ENCODE results near the gene ZNF746. TPM values are rescaled to one million over a fixed set of nuclear protein-coding genes. Genes with fewer than 3 reads are reported as not detected.
A peak's percentile ranks its signal among the peaks of the same experiment; 100 is the strongest.

Gene ZNF746
- total RNA-seq, 1 experiment from 2014 or later = 22.0 TPM

DNA sequence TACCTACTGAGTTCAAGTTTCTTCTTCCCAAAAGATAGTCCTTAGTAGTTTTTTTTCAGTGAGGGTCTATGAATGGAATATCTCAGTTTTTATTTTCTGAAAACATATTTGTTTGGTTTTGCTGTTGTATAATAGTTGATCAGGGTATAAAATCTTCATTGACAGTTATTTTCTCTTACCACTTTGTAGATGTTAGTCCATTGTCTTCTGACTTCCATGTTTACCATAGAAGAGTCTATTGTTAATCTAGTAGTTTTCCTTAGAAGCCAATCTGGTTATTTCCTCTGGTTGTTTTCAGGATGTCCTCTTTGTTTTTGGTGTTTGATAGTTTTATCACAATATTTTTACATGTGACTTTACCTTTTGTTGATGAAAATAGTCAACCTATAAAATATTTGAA lies 31.2 kb downstream of the ZNF746 start:
- CTCF ChIA-PET = interaction anchor here (0.6 kb wide), 1 partner anchor 174 kb away, joined by 3 read pairs; no protein-coding TSS in a partner anchor
- Mint-ChIP-seq H3K4me3 (ENCODE audit: unreplicated experiment) (no peak overlapping the region), H3K4me1 (ENCODE audit: insufficient read depth, unreplicated experiment) (no peaks in the 10 kb centered on the region), H3K9me3 (ENCODE audit: unreplicated experiment) (peaks cover 13% of the 10 kb centered on the region), H3K27me3 (ENCODE audit: insufficient read depth, unreplicated experiment) (no peaks in the 10 kb centered on the region), H3K27ac (ENCODE audit: low read depth, unreplicated experiment) (no peak overlapping the region), H3K36me3 (ENCODE audit: insufficient read depth, unreplicated experiment) (peaks cover 9% of the 10 kb centered on the region)
- POLR2A ChIA-PET = no interaction called here
- BruUV-seq (replicated peaks) = no TSS peak
- intact Hi-C loops (cut with micrococcal nuclease) = no loop called here
- TF ChIP-seq, protein P1, sequence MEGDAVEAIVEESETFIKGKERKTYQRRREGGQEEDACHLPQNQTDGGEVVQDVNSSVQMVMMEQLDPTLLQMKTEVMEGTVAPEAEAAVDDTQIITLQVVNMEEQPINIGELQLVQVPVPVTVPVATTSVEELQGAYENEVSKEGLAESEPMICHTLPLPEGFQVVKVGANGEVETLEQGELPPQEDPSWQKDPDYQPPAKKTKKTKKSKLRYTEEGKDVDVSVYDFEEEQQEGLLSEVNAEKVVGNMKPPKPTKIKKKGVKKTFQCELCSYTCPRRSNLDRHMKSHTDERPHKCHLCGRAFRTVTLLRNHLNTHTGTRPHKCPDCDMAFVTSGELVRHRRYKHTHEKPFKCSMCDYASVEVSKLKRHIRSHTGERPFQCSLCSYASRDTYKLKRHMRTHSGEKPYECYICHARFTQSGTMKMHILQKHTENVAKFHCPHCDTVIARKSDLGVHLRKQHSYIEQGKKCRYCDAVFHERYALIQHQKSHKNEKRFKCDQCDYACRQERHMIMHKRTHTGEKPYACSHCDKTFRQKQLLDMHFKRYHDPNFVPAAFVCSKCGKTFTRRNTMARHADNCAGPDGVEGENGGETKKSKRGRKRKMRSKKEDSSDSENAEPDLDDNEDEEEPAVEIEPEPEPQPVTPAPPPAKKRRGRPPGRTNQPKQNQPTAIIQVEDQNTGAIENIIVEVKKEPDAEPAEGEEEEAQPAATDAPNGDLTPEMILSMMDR (IDR thresholded peaks at IDR 0.05; ENCODE audit: unreplicated experiment) = no peak
- DNase-seq (ENCODE audit: unreplicated experiment) = no peak

DNA sequence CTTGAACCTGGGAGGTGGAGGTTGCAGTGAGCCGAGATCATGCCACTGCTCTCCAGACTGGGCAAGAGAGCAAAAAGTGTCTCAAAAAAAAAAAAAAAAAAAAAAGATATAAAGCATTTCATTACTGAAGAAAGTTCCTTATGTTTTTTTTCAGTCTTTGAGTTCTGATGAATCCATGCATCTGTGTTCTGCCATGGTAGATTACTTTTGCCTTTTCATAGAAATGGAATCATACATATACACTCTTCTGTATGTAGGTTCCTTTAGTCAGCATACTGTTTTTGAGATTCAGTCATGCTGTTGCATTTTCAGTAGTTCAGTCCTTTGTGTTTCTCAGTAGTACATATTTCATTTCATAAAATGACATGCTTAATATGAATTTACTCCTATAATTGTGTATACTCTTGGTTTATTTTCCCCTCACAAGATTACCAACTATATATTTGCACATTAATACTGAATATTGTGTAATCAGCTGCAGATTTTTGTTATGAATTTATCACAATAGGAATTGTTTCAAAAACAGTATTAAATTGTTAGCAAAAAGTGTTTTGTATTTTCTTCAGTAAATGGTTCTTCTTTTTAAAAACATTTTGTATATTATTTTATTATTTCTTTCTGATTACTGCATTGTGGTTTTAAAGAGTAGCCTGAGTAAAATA lies 34.0 kb downstream of the ZNF746 start:
- no peak for DNase-seq (ENCODE audit: unreplicated experiment)
- H3K27me3 Mint-ChIP-seq (ENCODE audit: insufficient read depth, unreplicated experiment) = no peaks in the 10 kb centered on the region
- peaks cover 13% of the 10 kb centered on the region for H3K9me3 Mint-ChIP-seq (ENCODE audit: unreplicated experiment)
- ChIA-PET CTCF (interaction anchor here (1.0 kb wide), 1 partner anchor 153 kb away, joined by 3 read pairs; no protein-coding TSS in a partner anchor), POLR2A (no interaction called here)
- H3K27ac Mint-ChIP-seq (ENCODE audit: low read depth, unreplicated experiment) = no peak overlapping the region
- TF ChIP-seq, protein P1 (IDR thresholded peaks at IDR 0.05; ENCODE audit: unreplicated experiment) = no peak
- H3K4me3 Mint-ChIP-seq (ENCODE audit: unreplicated experiment) = no peak overlapping the region
- no peaks in the 10 kb centered on the region for H3K4me1 Mint-ChIP-seq (ENCODE audit: insufficient read depth, unreplicated experiment)
- H3K36me3 Mint-ChIP-seq (ENCODE audit: insufficient read depth, unreplicated experiment) = peaks cover 7% of the 10 kb centered on the region
- BruUV-seq (replicated peaks) = no TSS peak
- intact Hi-C loops (cut with micrococcal nuclease) = no loop called here

DNA sequence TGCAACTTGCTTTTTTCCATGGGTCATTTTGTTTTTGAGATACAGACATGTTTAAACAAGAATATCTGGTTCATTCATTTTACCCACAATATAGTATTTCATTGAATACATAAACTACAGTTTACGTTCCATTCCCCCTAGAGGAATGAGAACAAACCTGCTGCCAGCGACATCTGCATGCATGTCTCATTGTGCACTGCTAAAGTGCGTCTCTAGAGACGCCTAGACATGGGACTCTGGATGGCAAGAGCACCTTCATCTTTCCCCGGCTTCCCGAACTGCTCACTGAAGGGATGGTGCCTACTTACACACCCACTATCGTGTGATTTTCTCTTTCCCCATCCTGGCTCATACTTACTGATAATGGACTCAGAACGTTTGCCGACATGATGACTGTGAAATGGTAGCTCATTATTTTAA lies 35.5 kb downstream of the ZNF746 start:
- POLR2A ChIA-PET = no interaction called here
- Mint-ChIP-seq H3K27ac (ENCODE audit: low read depth, unreplicated experiment) (no peak overlapping the region), H3K4me1 (ENCODE audit: insufficient read depth, unreplicated experiment) (peaks cover 10% of the 10 kb centered on the region), H3K4me3 (ENCODE audit: unreplicated experiment) (no peak overlapping the region), H3K27me3 (ENCODE audit: insufficient read depth, unreplicated experiment) (no peaks in the 10 kb centered on the region), H3K9me3 (ENCODE audit: unreplicated experiment) (peaks cover 13% of the 10 kb centered on the region), H3K36me3 (ENCODE audit: insufficient read depth, unreplicated experiment) (peaks cover 7% of the 10 kb centered on the region)
- CTCF ChIA-PET = interaction anchor here (0.9 to 1.0 kb wide), 2 partner anchors 17 to 152 kb away, joined by 3 to 5 read pairs; no protein-coding TSS in a partner anchor
- no peak for DNase-seq (ENCODE audit: unreplicated experiment)
- intact Hi-C loops (cut with micrococcal nuclease) = no loop called here
- TF ChIP-seq, protein P1 (IDR thresholded peaks at IDR 0.05; ENCODE audit: unreplicated experiment) = no peak
- no TSS peak for BruUV-seq (replicated peaks)

DNA sequence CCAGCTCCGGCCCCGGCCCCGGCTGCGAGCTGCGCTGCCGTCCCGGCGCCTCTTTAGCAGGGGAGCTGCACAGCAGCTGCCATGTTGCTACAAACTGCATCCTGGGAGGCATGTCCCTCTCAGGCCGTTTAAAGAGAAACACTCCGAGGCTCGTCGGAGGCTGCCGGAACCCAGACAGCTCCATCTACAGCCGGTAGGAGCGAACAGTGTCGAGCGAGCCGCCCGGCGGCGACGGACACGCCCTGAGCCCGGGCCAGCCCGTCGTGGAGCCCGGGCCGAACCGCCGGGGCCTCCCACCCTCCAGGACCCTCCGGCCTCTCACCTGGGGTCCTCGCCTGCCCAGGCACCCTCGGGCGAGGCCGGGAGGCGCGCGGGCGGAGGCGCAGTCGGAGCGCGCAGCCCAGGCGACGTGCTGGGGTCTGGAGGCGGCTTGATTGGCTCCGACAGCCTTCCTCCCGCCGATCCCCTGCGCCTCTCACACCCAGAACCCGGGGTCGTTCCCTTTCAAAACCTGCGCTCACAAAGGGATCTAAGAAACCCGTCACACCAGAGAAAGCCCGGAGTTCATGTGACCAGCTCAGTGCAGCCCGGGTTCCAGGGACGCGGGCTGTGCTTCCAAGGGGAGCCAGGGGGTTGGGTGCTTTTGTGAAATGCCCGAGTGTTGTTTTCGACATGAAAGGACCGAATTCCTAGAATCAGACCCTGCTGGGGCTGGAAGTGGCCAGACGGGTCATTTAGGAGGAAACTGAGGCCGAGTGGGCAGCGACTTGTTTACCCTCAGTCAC lies 36.9 kb downstream of the ZNF746 start, which contains the start of gene ZNF777:
TSS of gene ZNF777 (minus strand) at position 570 of the 785 bp plus-strand sequence. CDS start 5,040 bp downstream, outside the sequence.
- BruUV-seq (replicated peaks) = no TSS peak
- H3K27ac Mint-ChIP-seq (ENCODE audit: low read depth, unreplicated experiment) = no peak within 1 kb of the TSS
- intact Hi-C loops (cut with micrococcal nuclease) = loop anchor here (2.0 kb wide), 2 partner anchors 36 to 150 kb away; partner anchors contain the start of gene ZNF746
- TF ChIP-seq, protein P1 (IDR thresholded peaks at IDR 0.05; ENCODE audit: unreplicated experiment) = peak; percentile 36
- peaks cover 16% of the 10 kb centered on the region for H3K4me1 Mint-ChIP-seq (ENCODE audit: insufficient read depth, unreplicated experiment)
- ChIA-PET CTCF (interaction anchor here (0.6 to 1.9 kb wide), 26 partner anchors 10 to 1162 kb away, joined by 3 to 10 read pairs (median 3); no protein-coding TSS in a partner anchor), POLR2A (interaction anchor here (0.5 to 2.5 kb wide), 12 partner anchors 9 to 405 kb away, joined by 3 to 7 read pairs (median 4); partner anchors contain the start of gene ZNF783)
- H3K9me3 Mint-ChIP-seq (ENCODE audit: unreplicated experiment) = peaks cover 2% of the 10 kb centered on the region
- DNase-seq (ENCODE audit: unreplicated experiment) = peak; percentile 84
- H3K27me3 Mint-ChIP-seq (ENCODE audit: insufficient read depth, unreplicated experiment) = no peaks in the 10 kb centered on the region
- H3K36me3 Mint-ChIP-seq (ENCODE audit: insufficient read depth, unreplicated experiment) = peaks cover 18% of the 10 kb centered on the region
- H3K4me3 Mint-ChIP-seq (ENCODE audit: unreplicated experiment) = peak within 1 kb of the TSS; percentile 72

Data from MCF 10A (cell line).